NCI-H1417 (cell line): ENCODE measurements around the gene ZNG1B.
"Not testable (repeated sequence)": the region's sequence is repeated elsewhere in the genome, so short reads cannot be mapped to it uniquely, and the experiment has no call there.

Source experiments
- DNase-seq, 3 experiments: peaks; one replicate each; lab custom pipeline; 2025; lab: John Stamatoyannopoulos, UW

Gene ZNG1B

DNA sequence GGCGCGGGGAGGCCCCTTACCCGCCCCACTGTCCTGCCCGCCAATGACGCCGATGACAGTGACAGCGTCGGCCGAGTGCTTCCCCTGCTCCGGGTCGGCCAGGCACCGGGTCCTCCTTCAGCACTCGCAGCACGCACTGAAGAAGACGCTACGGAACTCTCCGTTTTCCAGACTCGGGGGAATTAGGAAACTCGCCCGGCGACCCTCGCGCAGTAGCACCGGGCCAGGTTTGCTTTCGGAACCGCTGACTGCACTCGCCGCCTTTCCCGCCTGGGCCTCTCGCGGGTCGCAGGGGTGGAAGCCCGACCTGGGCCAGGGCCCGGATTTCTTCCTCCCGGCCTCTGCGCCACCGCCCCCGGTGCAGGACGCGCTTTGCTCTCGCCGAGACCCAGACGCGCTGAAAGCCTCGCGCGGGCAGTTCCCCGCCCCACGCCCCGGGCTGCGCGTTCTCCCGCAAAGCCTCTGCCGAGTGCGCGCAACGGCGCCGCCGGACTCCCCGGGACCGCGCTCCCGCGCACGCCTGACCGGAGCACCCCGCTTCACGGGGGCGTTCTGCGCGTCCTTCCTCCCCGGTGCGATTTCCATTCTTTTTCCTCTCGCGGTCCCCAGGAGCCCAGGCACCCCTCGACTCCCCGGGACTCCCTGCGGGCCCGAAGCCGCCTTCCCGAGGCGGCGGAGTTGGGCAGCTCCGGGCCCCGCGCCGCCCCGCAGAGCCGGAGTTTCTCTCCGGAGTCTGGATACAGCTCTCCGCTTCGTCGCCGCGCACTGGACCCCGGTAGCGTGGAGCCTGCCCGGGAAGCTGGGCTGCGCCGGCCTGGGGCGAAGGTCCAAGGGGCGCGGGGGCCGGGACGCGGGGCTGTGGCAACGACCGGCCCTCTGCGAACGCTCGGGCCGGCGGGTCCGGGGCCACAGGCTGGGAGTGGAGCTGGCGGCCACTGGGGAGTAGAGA, 65.9 kb downstream of the ZNG1B start:
- DNase-seq = not testable (repeated sequence)

GRCh38 chr2:113504081-113504480, 66.6 kb downstream of the ZNG1B start:
- DNase-seq = not testable (repeated sequence)

DNA sequence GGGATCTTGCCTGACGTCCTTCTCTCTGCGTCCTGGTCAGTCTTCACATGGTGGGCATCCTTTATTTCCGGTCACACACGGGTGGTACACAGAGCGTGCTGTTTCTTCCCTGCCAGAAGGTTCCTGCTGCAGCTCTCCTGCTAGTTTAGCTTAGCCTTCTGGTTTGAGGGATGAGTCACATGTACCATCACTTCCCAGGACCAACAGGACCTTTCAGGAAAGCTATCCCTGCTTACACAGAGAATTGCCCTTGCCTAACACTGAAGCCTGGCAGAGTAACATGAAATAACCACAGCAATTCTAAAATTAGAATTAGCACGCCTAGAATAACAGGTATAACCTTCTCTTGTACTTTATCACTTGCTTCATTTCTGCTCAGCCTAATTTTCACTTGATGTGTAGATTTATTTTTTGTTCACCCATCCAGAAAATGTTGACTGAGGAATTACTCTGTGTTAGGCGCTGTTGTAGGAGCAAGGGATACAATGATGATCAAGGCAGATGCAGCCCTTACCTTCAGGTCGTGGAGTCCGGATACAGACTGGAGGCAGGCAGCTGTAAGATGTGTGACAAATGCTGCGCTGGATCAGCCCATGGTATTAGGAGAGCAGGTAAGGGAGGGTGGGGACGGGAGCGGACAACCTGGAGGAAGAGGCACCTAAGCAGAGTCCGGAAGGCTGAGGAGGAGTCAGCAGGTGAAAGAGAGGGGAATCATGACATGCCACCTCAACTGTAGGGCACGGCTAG, 70.1 kb downstream of the ZNG1B start:
- DNase-seq = not testable (repeated sequence)

- DNase-seq = not testable (repeated sequence)
These were observed 70.7 kb downstream of the ZNG1B start for GRCh38 chr2:113508187-113508586.

DNA sequence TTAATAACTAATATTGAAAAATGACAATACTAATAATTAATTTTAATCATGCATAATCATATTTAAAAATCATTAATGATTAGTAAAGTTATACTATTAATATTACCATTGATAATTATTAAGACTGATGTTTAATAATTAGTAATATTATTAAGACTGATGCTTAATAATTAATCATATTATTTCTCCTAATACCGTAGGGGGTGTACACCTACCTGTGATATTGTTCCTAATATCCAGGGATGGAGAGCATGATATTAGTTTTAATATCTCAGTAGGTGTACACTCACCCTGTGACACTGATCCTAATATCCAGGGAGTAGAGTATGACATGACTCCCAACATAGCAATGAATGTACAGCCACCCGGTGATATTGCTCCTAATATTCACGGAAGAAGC, 73.4 kb downstream of the ZNG1B start:
- DNase-seq = not testable (repeated sequence)

DNA sequence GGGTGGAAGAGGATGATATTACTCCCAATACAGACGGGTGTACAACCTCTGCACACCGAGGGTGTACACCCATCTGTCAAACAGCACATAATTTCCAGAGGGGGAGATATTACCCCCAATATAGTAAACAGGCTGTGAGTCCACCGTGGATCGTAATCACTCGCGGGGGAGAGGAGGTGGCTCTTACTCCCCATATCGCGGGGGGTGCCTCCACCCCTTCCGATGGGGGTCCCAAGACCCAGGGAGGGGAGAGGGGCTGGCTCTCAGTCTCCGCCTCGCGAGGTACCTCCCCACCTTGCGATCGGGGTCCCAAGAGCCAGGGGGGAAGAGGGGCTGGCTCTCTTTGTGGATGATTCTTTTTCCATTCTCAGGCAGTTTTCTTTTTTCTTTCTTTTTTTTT, 74.4 kb downstream of the ZNG1B start:
- not testable (repeated sequence) for DNase-seq

DNA sequence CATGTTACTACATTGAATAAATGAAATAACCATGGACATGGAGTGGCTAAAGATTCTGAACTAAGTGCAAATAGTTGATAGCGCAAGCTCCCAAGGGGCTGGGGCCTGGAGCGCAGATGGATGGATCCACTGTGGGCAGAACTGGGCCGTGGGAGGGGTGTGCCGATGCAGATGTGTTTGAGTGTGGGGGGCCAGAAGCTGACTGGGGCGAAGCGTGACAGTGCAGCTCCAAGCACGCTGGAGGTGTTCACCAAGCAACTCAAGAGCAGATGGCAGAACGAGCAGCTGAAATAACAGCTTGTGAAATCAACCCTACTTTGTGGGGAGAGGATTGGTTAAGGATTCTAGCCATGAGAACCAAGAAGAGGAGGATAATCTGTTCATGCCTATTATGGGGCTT, 78.0 kb downstream of the ZNG1B start:
- DNase-seq = not testable (repeated sequence)

DNA sequence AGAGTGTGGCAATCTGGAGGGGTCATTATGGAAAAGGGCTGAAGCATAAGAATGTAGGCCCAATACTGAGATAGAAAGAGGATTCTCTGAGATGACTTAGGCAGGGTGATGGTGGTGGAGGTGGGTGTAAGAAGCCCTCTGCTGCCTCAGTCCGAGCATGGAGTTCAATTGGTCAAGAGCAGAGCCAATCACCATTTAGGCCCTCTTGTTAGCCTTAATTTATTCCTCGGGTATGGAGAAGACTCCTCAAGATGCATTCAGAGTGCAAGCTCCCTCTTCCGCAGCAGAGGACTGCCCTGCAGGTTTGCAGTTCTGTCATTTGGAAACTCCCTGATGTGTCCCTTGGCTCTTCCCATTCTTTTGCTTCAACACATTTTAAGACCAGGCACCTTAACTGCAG, 78.5 kb downstream of the ZNG1B start:
- not testable (repeated sequence) for DNase-seq

- DNase-seq = not testable (repeated sequence)
These were observed 79.5 kb downstream of the ZNG1B start for GRCh38 chr2:113517025-113517424.

- DNase-seq = not testable (repeated sequence)
These were observed 83.3 kb downstream of the ZNG1B start for GRCh38 chr2:113520837-113521236.

DNA sequence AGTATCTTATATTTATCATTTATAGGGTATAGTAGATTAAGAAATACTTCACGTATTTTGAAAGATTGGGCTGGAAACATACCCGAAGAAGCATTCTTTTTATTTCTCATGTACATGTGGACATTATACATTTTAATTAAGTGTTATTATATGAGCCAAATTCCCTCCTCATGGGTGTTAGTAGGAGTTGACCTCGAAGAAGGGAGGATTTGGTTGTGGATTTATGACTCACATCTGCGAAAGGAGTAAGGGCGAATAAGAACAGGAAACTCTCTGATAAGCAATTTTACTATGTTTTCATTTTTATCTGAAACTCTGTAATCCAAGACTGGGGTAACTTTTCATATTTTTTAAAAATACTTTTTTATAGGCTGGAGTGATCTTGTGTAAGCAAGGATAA, 84.0 kb downstream of the ZNG1B start:
- not testable (repeated sequence) for DNase-seq

- not testable (repeated sequence) for DNase-seq
These were observed 87.5 kb downstream of the ZNG1B start for GRCh38 chr2:113524986-113525385.

DNA sequence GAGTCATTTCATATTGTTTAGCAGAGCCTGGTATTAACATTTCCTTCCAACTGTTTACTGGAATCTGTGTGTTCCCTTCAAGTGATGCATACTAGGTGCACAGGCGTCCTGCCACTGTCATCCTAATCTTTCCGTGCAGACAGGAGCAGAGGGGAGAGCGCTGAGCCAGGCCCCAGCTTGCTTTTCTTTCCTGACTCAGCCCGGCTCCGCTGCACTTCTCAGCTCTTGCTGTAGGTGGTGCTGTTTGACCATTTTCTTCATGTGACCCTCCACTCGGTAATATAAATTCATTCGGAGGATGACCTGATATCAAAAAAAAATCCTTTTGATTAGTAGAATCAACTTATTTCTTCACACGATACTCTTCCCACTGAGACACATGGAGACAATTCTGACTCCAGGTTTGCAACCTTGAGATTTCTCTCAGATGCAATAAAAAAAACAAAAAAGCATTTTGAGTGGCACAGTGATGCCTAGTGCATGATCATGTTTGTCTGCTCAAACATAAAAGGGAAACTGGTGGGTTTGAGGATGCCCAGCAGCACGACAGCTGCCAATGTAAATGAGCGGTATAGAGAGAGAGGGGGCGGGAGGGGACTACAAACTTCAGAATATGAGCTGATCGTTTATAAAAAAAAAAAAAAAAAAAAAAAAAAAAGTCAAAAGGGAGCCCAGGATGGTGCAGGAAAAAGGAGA, 90.0 kb downstream of the ZNG1B start:
- not testable (repeated sequence) for DNase-seq

DNA sequence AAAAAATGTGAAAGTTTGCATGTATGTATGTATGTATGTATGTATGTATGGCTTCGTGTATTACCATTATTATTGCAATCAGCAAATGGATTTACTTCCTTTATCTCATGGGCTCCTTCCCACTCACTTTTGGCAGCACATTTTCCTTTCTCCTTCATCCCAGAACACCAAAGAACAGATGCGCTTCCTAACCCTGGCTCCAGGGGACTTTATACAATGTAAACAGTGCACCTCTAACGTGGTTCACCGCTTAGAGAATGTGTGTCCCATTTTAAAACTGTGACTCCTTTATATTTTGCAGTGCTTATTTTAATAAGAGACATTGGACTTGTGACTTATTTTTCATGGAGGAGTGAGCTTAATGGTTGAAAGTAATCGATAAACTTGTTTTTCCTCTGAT, 90.6 kb downstream of the ZNG1B start:
- DNase-seq = not testable (repeated sequence)

GRCh38 chr2:113528904-113529303, 91.4 kb downstream of the ZNG1B start:
- DNase-seq = not testable (repeated sequence)

GRCh38 chr2:113532991-113533390, 95.5 kb downstream of the ZNG1B start:
- DNase-seq = not testable (repeated sequence)

DNA sequence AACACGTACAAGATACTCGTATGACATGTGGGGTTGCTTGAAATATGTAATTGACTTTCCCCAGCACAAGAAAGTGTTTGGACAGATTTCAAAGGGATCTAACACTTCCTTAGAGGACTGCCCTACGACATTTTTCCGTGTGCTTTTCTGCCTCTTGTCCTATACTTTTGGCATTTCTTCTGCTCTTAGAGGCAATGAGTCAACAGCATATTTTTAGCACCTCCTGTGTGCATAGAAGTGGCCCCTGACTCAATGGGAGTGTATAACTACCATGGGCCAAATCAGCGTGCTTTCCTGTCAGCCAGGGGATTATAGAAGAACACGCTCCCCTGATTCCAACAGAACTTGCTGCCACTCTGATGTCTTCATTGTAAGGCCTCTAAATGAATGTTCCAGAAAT, 99.1 kb downstream of the ZNG1B start:
- DNase-seq = not testable (repeated sequence)

- not testable (repeated sequence) for DNase-seq
These were observed 103.3 kb downstream of the ZNG1B start for GRCh38 chr2:113540834-113541203.

DNA sequence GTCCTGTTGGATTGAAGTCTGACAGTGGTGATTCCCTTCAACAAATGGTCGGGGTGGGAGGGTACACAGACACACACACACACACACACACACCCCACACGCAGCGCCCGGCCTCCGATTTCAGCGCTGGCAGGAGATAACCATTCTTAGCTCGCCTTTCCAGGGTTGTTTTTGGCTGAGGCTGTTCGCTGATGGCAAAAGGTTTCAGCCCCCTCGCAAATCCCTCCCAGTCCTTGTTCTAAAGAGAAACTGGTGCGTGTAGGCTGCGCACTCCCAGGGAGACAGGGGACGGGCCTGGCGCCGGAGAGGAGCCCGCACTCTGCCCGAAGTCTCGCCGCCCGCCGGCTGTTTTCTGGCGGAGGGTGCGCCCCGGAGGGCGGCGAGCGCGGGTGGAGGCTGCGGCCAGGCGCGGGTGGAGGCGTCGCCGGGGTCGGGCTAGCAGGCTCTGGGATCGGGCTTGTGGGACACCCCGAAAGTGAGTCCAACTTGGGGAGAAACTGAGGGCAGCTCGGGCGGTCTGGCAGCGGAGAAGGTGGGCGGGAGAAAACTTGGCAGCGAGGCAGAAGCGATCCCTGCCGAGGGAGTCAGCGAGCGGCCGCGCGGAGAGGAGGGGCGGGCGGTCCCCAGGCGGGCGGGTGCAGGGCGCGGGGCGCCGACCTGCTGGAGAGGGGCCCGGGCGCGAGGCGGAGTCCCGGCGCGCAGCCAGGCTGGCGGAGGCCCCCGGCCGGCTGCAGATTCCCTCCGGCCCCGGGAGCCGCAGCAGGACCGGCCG, 103.9 kb downstream of the ZNG1B start:
- not testable (repeated sequence) for DNase-seq

GRCh38 chr2:113541976-113542485, 104.5 kb downstream of the ZNG1B start:
- not testable (repeated sequence) for DNase-seq

- not testable (repeated sequence) for DNase-seq
These were observed 105.0 kb downstream of the ZNG1B start for GRCh38 chr2:113542529-113542928.
